Measurements from ENCODE around the gene TMEM225B.
"Not testable (repeated sequence)": the region's sequence is repeated elsewhere in the genome, so short reads cannot be mapped to it uniquely, and the experiment has no call there.

The TMEM225B gene

GRCh38 chr7:99597762-99598501 lies at the start of gene TMEM225B:
Gene TMEM225B, plus strand, starts transcription at chr7:99598267. Its CDS starts 6,122 bp downstream, at chr7:99604389.
- H3K4me3 Mint-ChIP-seq: no peak within 1 kb of the TSS
- no peaks in the 10 kb centered on the region for H3K27me3 Mint-ChIP-seq
- H3K9me3 Mint-ChIP-seq: no peaks in the 10 kb centered on the region
- no peak within 1 kb of the TSS for H3K27ac Mint-ChIP-seq
- H3K36me3 Mint-ChIP-seq: no peaks in the 10 kb centered on the region
- no peaks in the 10 kb centered on the region for H3K4me1 Mint-ChIP-seq

GRCh38 chr7:99549545-99549944 lies 48.5 kb upstream of the TMEM225B start:
- peaks cover 29% of the 10 kb centered on the region for H3K4me1 Mint-ChIP-seq
- H3K27me3 Mint-ChIP-seq, H3K9me3 Mint-ChIP-seq, H3K4me3 Mint-ChIP-seq, H3K27ac Mint-ChIP-seq: not testable (repeated sequence)
- peaks cover 16% of the 10 kb centered on the region for H3K36me3 Mint-ChIP-seq

GRCh38 chr7:99551334-99551733 lies 46.7 kb upstream of the TMEM225B start:
- no peaks in the 10 kb centered on the region for H3K27me3 Mint-ChIP-seq
- peak overlapping the region; percentile 88 for H3K4me3 Mint-ChIP-seq
- H3K4me1 Mint-ChIP-seq: peaks cover 41% of the 10 kb centered on the region
- peaks cover 21% of the 10 kb centered on the region for H3K36me3 Mint-ChIP-seq
- H3K9me3 Mint-ChIP-seq: peaks cover 4% of the 10 kb centered on the region
- H3K27ac Mint-ChIP-seq: peak overlapping the region; percentile 68

GRCh38 chr7:99551767-99552463 lies 46.2 kb upstream of the TMEM225B start, which contains the start of gene FAM200A:
Gene FAM200A, minus strand, starts transcription at chr7:99552114. Its CDS starts 3,707 bp downstream, at chr7:99548407.
- peak within 1 kb of the TSS; percentile 88 for H3K4me3 Mint-ChIP-seq
- peaks cover 17% of the 10 kb centered on the region for H3K36me3 Mint-ChIP-seq
- peaks cover 4% of the 10 kb centered on the region for H3K9me3 Mint-ChIP-seq
- H3K27me3 Mint-ChIP-seq: no peaks in the 10 kb centered on the region
- H3K27ac Mint-ChIP-seq: peak within 1 kb of the TSS; percentile 68
- H3K4me1 Mint-ChIP-seq: peaks cover 42% of the 10 kb centered on the region

GRCh38 chr7:99553039-99553438 lies 45.0 kb upstream of the TMEM225B start:
- Mint-ChIP-seq H3K27me3 (no peaks in the 10 kb centered on the region), H3K27ac (no peak overlapping the region), H3K4me1 (peaks cover 52% of the 10 kb centered on the region), H3K4me3 (peak overlapping the region; percentile 72), H3K9me3 (peaks cover 4% of the 10 kb centered on the region), H3K36me3 (peaks cover 13% of the 10 kb centered on the region)

GRCh38 chr7:99554939-99555338 lies 43.1 kb upstream of the TMEM225B start:
- no peaks in the 10 kb centered on the region for H3K9me3 Mint-ChIP-seq
- no peak overlapping the region for H3K4me3 Mint-ChIP-seq
- peaks cover 50% of the 10 kb centered on the region for H3K4me1 Mint-ChIP-seq
- H3K27ac Mint-ChIP-seq: peak overlapping the region; percentile 66
- peaks cover 8% of the 10 kb centered on the region for H3K36me3 Mint-ChIP-seq
- H3K27me3 Mint-ChIP-seq: no peaks in the 10 kb centered on the region

GRCh38 chr7:99557196-99557607 lies 40.9 kb upstream of the TMEM225B start:
- peak overlapping the region; percentile 99 for H3K4me3 Mint-ChIP-seq
- peak overlapping the region; percentile 99 for H3K27ac Mint-ChIP-seq
- H3K9me3 Mint-ChIP-seq: no peaks in the 10 kb centered on the region
- H3K4me1 Mint-ChIP-seq: peaks cover 62% of the 10 kb centered on the region
- H3K27me3 Mint-ChIP-seq: no peaks in the 10 kb centered on the region
- H3K36me3 Mint-ChIP-seq: peaks cover 14% of the 10 kb centered on the region

GRCh38 chr7:99557940-99558305 lies 40.1 kb upstream of the TMEM225B start:
- peaks cover 21% of the 10 kb centered on the region for H3K36me3 Mint-ChIP-seq

GRCh38 chr7:99558306-99559174 lies 39.5 kb upstream of the TMEM225B start, which contains the start of gene ZNF655:
Gene ZNF655, plus strand, starts transcription at chr7:99558642. Its CDS starts 1,918 bp downstream, at chr7:99560560.
- Mint-ChIP-seq H3K9me3 (no peaks in the 10 kb centered on the region), H3K27ac (peak within 1 kb of the TSS; percentile 99), H3K36me3 (peaks cover 22% of the 10 kb centered on the region), H3K4me1 (peaks cover 62% of the 10 kb centered on the region), H3K4me3 (peak within 1 kb of the TSS; percentile 99), H3K27me3 (no peaks in the 10 kb centered on the region)

More at GRCh38 chr7:99557940-99558305, 40.1 kb upstream of the TMEM225B start:
- Mint-ChIP-seq H3K4me3 (peak overlapping the region; percentile 99), H3K9me3 (no peaks in the 10 kb centered on the region), H3K4me1 (peaks cover 63% of the 10 kb centered on the region), H3K27ac (peak overlapping the region; percentile 99), H3K27me3 (no peaks in the 10 kb centered on the region)

- no peaks in the 10 kb centered on the region for H3K27me3 Mint-ChIP-seq
Measured at GRCh38 chr7:99559175-99559915, 38.7 kb upstream of the TMEM225B start.

GRCh38 chr7:99560834-99561736 lies 37.0 kb upstream of the TMEM225B start:
- Mint-ChIP-seq H3K27me3 (no peaks in the 10 kb centered on the region), H3K27ac (peak overlapping the region; percentile 74), H3K4me1 (peaks cover 61% of the 10 kb centered on the region), H3K36me3 (peaks cover 26% of the 10 kb centered on the region), H3K9me3 (no peaks in the 10 kb centered on the region), H3K4me3 (peak overlapping the region; percentile 99)

More at GRCh38 chr7:99559175-99559915, 38.7 kb upstream of the TMEM225B start:
- no peaks in the 10 kb centered on the region for H3K9me3 Mint-ChIP-seq
- peaks cover 66% of the 10 kb centered on the region for H3K4me1 Mint-ChIP-seq
- H3K27ac Mint-ChIP-seq: peak overlapping the region; percentile 99
- peaks cover 29% of the 10 kb centered on the region for H3K36me3 Mint-ChIP-seq
- peak overlapping the region; percentile 99 for H3K4me3 Mint-ChIP-seq

GRCh38 chr7:99561737-99562051 lies 36.4 kb upstream of the TMEM225B start:
- Mint-ChIP-seq H3K27me3 (no peaks in the 10 kb centered on the region), H3K27ac (no peak overlapping the region), H3K9me3 (no peaks in the 10 kb centered on the region), H3K4me3 (no peak overlapping the region), H3K36me3 (peaks cover 27% of the 10 kb centered on the region), H3K4me1 (peaks cover 60% of the 10 kb centered on the region)

- Mint-ChIP-seq H3K36me3 (peaks cover 27% of the 10 kb centered on the region), H3K27me3 (no peaks in the 10 kb centered on the region), H3K27ac (peak overlapping the region; percentile 98), H3K4me3 (peak overlapping the region; percentile 81), H3K9me3 (no peaks in the 10 kb centered on the region), H3K4me1 (peaks cover 58% of the 10 kb centered on the region)
Measured at GRCh38 chr7:99562114-99562784, 35.8 kb upstream of the TMEM225B start.

Data from activated naive CD4-positive, alpha-beta T cell treated with anti-CD3 and anti-CD28 coated beads, Interleukin-2, amount 50 U/mL, for 24 hours (primary cell).